ENCODE results near the gene ASPDH. TPM values are rescaled to one million over a fixed set of nuclear protein-coding genes. Genes with fewer than 3 reads are reported as not detected.
A peak's percentile ranks its signal among the peaks of the same experiment; 100 is the strongest.

ASPDH gene
- total and polyA plus RNA-seq, 7 donors: not detected

- WGBS, 2 donors: 89 to 92% methylated on average over 13 of the region's 13 CpGs
- H3K36me3 ChIP-seq: no peaks in the 10 kb centered on the region
- no peak for DNase-seq
- peaks cover 8 to 71% (median 60%) of the 10 kb centered on the region in 3 donors for H3K27me3 ChIP-seq
- TF ChIP-seq POLR2A (IDR thresholded peaks at IDR 0.05): no peak
- TF ChIP-seq EP300 (IDR thresholded peaks at IDR 0.05): no peak
- TF ChIP-seq POLR2AphosphoS5 (IDR thresholded peaks at IDR 0.05): no peak
- TF ChIP-seq CTCF (IDR thresholded peaks at IDR 0.05): no peak
- H3K4me1 ChIP-seq: peaks cover 0 to 13% (median 12%) of the 10 kb centered on the region in 4 donors
- intact Hi-C loops (cut with DNase I): loop anchor here (5.0 kb wide), 1 partner anchor 191 kb away; the partner anchor contains the start of gene NAPSA
- no peak overlapping the region for H3K4me3 ChIP-seq
- H3K27ac ChIP-seq: no peak overlapping the region
- no peaks in the 10 kb centered on the region for H3K9me3 ChIP-seq
Measured at GRCh38 chr19:50558449-50558848, 44.7 kb upstream of the ASPDH start.

DNA sequence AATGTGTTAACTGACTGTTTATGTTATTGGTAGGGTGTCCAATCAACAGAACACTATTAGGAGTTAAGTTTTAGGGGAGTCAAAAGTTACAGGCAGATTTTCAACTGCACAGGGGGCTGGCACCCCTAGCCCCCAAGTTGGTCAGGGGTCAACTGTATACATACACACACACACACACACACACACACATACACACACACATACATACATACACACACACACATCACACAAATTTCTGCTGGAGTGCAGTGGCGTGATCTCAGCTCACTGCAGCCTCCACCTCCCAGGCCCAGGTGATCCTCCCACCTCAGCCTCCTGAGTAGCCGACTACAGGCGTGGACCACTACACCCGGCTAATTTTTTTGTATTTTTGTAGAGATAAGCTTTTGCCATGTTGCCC, 44.3 kb upstream of the ASPDH start:
- Histone ChIP-seq H3K4me3 (no peak overlapping the region), H3K27ac (no peak overlapping the region), H3K9me3 (no peaks in the 10 kb centered on the region), H3K27me3 (peaks cover 8 to 71% (median 60%) of the 10 kb centered on the region in 3 donors), H3K4me1 (peaks cover 0 to 13% (median 12%) of the 10 kb centered on the region in 4 donors), H3K36me3 (no peaks in the 10 kb centered on the region)
- no peak for DNase-seq
- intact Hi-C loops (cut with DNase I): loop anchor here (5.0 kb wide), 1 partner anchor 191 kb away; the partner anchor contains the start of gene NAPSA
- no peak for TF ChIP-seq POLR2AphosphoS5 (IDR thresholded peaks at IDR 0.05)
- TF ChIP-seq POLR2A (IDR thresholded peaks at IDR 0.05): no peak
- TF ChIP-seq CTCF (IDR thresholded peaks at IDR 0.05): no peak
- no peak for TF ChIP-seq EP300 (IDR thresholded peaks at IDR 0.05)
- WGBS, 2 donors: 83 to 90% methylated on average over 4 of the region's 4 CpGs

- peaks cover 8 to 70% (median 62%) of the 10 kb centered on the region in 3 donors for H3K27me3 ChIP-seq
- WGBS, 2 donors: 12 to 25% methylated on average over 20 of the region's 20 CpGs
- peak overlapping the region in 1 of 4 donors; percentile 44 for H3K4me3 ChIP-seq
Measured at GRCh38 chr19:50557009-50557613, 43.4 kb upstream of the ASPDH start.

GRCh38 chr19:50556282-50557008, 42.7 kb upstream of the ASPDH start:
- intact Hi-C loops (cut with DNase I): loop anchor here (5.0 kb wide), 1 partner anchor 189 kb away; the partner anchor contains the start of gene NAPSA
- H3K9me3 ChIP-seq: no peaks in the 10 kb centered on the region
- peak overlapping the region in 1 of 4 donors; percentile 27 for H3K27ac ChIP-seq
- peak overlapping the region in 3 of 4 donors; percentile 20 to 44 (median 44) for H3K4me3 ChIP-seq
- 1% methylated on average over 39 of the region's 39 CpGs for WGBS, 2 donors
- H3K4me1 ChIP-seq: peaks cover 0 to 16% (median 12%) of the 10 kb centered on the region in 4 donors
- no peak for TF ChIP-seq POLR2A (IDR thresholded peaks at IDR 0.05)
- TF ChIP-seq CTCF (IDR thresholded peaks at IDR 0.05): peak in 2 of 4 experiments; percentile 53 to 65
- H3K27me3 ChIP-seq: peaks cover 12 to 70% (median 62%) of the 10 kb centered on the region in 3 donors
- no peaks in the 10 kb centered on the region for H3K36me3 ChIP-seq
- peak; percentile 80 for DNase-seq

More at GRCh38 chr19:50557009-50557613, 43.4 kb upstream of the ASPDH start:
- no peak for TF ChIP-seq POLR2AphosphoS5 (IDR thresholded peaks at IDR 0.05)
- TF ChIP-seq CTCF (IDR thresholded peaks at IDR 0.05): no peak
- TF ChIP-seq EP300 (IDR thresholded peaks at IDR 0.05): no peak
- no peak for TF ChIP-seq POLR2A (IDR thresholded peaks at IDR 0.05)
- H3K27ac ChIP-seq: no peak overlapping the region
- H3K36me3 ChIP-seq: no peaks in the 10 kb centered on the region
- H3K9me3 ChIP-seq: no peaks in the 10 kb centered on the region
- DNase-seq: no peak
- intact Hi-C loops (cut with DNase I): loop anchor here (5.0 kb wide), 1 partner anchor 190 kb away; the partner anchor contains the start of gene NAPSA
- peaks cover 0 to 13% (median 12%) of the 10 kb centered on the region in 4 donors for H3K4me1 ChIP-seq
